Measurements from ENCODE around the gene EGFR.

- TF ChIP-seq CTCF (IDR thresholded peaks at IDR 0.05; ENCODE audit: extremely low read depth in 1 of 2, insufficient read depth in 1 of 2, low read depth in 1 of 2, low read length in 2 of 2) (no peak), POLR2A (IDR thresholded peaks at IDR 0.05; ENCODE audit: low read depth, low read length) (no peak), POLR2AphosphoS5 (IDR thresholded peaks at IDR 0.05; ENCODE audit: insufficient read depth, low read depth, low read length) (no peak), EZH2 (IDR thresholded peaks at IDR 0.05; ENCODE audit: borderline replicate concordance, low read depth, low read length, severe bottlenecking) (no peak), MAX (IDR thresholded peaks at IDR 0.05; ENCODE audit: insufficient read depth, insufficient read length) (no peak), FOS (IDR thresholded peaks at IDR 0.05; ENCODE audit: borderline replicate concordance, insufficient read depth, low read length) (no peak), GATA2 (IDR thresholded peaks at IDR 0.05; ENCODE audit: insufficient read depth, insufficient read length, low read depth, low read length) (no peak), MYC (IDR thresholded peaks at IDR 0.05; ENCODE audit: low read depth, low read length) (no peak)
Observed at GRCh38 chr7:55129541-55130394, 111.0 kb downstream of the EGFR start.

All from endothelial cell of umbilical vein (primary cell).